KOPT-K1 (cell line): Measurements from ENCODE around the gene TRAPPC2.
"Not testable (repeated sequence)": the region's sequence is repeated elsewhere in the genome, so short reads cannot be mapped to it uniquely, and the experiment has no call there.

Experiments
- H3K27ac ChIP-seq: fragments of 200-600 bp; sonication (generic); 2 replicates; pipeline ENCODE4 v1.5.1; 2016; ENCODE audit warnings: antibody characterized with exemption, mild to moderate bottlenecking, low read depth, low read length; ENCODE audit not compliant: poor library complexity, severe bottlenecking
- H3K36me3 ChIP-seq: fragments of 200-600 bp; sonication (generic); 2 replicates; pipeline ENCODE4 v1.5.1; 2017; ENCODE audit warnings: antibody characterized with exemption, mild to moderate bottlenecking, low read length, moderate library complexity; ENCODE audit not compliant: insufficient read depth
- H3K9me3 ChIP-seq: fragments of 200-600 bp; sonication (generic); 2 replicates; pipeline ENCODE4 v1.5.1; 2017; ENCODE audit warnings: antibody characterized with exemption, low read length, mild to moderate bottlenecking; ENCODE audit not compliant: insufficient read depth, poor library complexity, severe bottlenecking

The TRAPPC2 gene

DNA sequence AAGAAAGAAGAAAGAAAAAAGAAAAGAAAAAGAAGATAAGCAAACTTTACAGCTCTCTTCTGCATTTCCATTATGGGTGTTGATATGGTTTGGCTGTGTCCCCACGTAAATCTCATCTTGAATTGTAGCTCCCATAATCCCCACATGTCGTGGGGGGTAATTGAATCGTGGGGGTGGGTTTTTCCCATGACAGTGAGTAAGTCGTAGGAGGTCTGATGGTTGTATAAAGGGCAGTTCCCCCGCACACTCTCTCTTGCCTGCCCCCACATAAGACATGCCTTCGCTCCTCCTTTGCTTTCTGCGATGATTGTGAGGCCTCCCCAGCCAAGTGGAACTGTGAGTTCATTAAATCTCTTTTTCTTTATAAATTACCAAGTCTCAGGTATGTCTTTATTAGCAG, 52.8 kb downstream of the TRAPPC2 start:
- no peaks in the 10 kb centered on the region for H3K9me3 ChIP-seq
- no peaks in the 10 kb centered on the region for H3K36me3 ChIP-seq
- no peak overlapping the region for H3K27ac ChIP-seq

DNA sequence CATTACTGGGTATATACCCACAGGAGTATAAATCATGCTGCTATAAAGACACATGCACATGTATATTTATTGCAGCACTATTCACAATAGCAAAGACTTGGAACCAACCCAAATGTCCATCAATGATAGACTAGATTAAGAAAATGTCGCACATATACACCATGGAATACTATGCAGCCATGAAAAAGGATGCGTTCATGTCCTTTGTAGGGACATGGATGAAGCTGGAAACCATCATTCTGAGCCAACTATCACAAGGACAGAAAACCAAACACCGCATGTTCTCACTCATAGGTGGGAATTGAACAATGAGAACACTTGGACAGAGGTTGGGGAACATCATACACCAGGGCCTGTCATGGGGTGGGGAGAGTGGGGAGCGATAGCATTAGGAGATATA, 54.7 kb downstream of the TRAPPC2 start:
- H3K27ac ChIP-seq, H3K9me3 ChIP-seq, H3K36me3 ChIP-seq: not testable (repeated sequence)

DNA sequence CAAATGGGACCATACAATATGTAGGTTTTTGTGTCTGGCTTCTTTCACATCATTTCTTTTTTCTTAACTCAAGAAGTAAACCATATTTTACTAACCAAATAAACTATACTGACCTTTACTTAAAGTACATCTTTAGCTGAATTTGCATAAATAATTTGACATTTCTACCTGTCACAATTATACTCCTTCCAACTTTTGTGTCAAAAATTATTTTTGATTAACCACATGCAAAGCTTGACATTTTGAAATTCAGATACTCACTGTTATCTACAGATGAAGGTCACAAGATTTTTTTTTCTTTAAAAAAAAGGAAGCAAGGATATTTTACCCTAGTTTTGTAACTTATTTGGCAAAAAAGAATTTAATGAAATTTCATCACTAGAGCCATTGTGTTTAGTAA, 57.5 kb downstream of the TRAPPC2 start:
- Histone ChIP-seq H3K36me3 (no peaks in the 10 kb centered on the region), H3K9me3 (no peaks in the 10 kb centered on the region), H3K27ac (no peak overlapping the region)

DNA sequence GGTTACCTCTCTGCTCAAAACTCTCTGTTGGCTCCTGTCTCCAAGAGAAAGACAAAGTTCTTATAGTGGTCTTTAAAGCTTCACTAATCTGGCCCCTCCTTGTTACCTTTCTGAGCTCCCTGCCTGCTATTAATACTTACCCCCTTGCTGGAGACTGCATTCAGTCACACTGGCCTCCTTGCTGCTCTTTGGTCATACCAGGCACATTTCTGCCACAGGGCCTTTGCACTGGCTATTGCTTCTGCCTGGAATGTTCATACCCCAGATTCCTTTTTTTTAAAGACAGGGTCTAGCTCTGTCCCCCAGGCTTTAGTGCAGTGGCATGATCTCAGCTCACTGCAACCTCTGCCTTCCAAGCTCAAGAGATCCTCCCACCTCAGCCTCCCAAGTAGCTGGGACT, 61.4 kb downstream of the TRAPPC2 start:
- H3K27ac ChIP-seq = no peak overlapping the region
- H3K9me3 ChIP-seq = no peaks in the 10 kb centered on the region

GRCh38 chrX:13670197-13670596, 64.2 kb downstream of the TRAPPC2 start:
- H3K27ac ChIP-seq = no peak overlapping the region
- no peaks in the 10 kb centered on the region for H3K9me3 ChIP-seq
- no peaks in the 10 kb centered on the region for H3K36me3 ChIP-seq

More for the DNA sequence above, 61.4 kb downstream of the TRAPPC2 start:
- H3K36me3 ChIP-seq = no peaks in the 10 kb centered on the region

GRCh38 chrX:13669755-13670154, 64.7 kb downstream of the TRAPPC2 start:
- not testable (repeated sequence) for H3K27ac ChIP-seq, H3K9me3 ChIP-seq, H3K36me3 ChIP-seq

DNA sequence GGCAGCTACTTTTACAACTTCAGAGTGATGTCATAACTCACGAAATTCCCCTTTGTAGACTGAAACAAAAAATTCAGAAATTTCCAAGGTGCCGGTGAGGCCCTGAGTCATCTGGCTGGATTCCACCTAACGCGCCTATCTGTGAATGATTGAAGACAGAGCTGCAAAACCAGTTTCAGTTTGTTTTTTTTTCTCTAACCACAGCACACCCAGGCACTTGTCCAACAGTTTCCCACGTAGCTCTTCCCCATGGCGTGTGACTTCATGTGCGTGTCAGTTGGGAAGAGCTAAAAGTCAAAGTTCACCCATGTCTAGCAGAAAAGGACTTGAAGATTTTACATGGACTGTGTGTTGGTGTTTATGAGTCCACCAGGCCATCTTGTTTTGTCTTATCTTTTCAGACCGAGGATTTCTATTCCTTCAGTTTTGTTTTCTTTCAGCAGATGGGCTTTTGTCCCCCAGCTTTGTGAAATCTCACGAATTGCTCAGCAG, 65.1 kb downstream of the TRAPPC2 start:
- H3K36me3 ChIP-seq = peaks cover 3% of the 10 kb centered on the region; the same call in 1 of the 2 replicates
- H3K9me3 ChIP-seq = no peaks in the 10 kb centered on the region
- H3K27ac ChIP-seq = no peak overlapping the region

GRCh38 chrX:13667919-13668318, 66.5 kb downstream of the TRAPPC2 start:
- H3K27ac ChIP-seq = no peak overlapping the region
- no peaks in the 10 kb centered on the region for H3K9me3 ChIP-seq
- H3K36me3 ChIP-seq = peaks cover 16% of the 10 kb centered on the region

DNA sequence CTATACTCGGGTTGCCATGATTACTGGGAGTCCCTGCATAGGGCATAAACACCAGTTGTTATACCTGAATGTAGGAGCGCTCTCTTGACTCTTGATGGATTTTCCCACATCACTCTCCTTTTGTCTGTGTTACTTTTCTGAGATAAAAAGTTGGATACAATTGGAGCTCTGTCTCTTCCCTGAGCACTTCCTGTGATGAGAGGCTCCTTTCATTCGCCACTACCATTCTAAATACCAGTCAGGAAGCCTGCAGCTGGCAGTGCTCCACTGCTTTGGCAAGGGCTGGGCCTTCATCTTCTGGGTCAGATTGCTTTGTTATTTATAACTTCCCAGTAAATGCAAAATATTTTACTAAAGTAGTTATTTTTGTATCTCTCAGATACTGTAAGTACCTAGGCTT, 67.6 kb downstream of the TRAPPC2 start:
- H3K27ac ChIP-seq = no peak overlapping the region
- peaks cover 23% of the 10 kb centered on the region for H3K36me3 ChIP-seq
- H3K9me3 ChIP-seq = no peaks in the 10 kb centered on the region

DNA sequence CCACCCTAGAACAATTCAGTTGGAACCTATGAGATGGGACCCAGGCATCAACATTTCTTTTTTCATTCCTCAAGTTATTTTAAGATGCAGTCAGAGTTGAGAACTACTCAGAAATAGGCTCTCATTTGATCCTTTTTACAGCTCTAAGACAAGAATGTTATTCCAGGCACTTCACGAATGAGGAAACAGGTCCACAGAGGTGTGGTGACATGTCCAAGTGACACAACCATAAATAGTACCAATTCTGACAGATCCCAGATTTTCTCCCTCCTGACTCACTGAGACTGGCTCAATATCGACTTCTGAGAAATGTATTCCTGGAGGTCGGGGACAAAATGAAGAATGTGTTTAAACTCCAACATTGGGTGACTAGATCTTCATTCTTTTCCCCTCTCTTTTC, 70.4 kb downstream of the TRAPPC2 start:
- Histone ChIP-seq H3K27ac (no peak overlapping the region), H3K36me3 (peaks cover 26% of the 10 kb centered on the region)

DNA sequence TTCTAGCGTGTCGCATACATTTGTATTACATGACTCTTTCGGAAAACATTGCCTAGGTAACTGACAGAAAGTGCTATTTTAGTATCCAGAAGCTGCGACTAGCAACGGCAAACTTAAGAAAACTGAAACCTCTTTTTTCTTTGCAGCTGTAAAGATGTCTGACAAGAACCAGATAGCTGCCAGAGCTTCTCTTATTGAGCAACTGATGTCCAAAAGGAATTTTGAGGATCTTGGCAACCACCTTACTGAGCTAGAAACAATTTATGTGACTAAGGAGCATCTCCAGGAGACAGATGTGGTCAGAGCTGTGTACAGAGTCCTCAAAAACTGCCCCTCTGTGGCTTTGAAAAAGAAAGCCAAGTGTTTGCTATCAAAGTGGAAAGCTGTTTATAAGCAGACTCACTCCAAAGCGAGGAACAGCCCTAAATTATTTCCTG, 72.0 kb downstream of the TRAPPC2 start:
- no peak overlapping the region for H3K27ac ChIP-seq
- H3K36me3 ChIP-seq = peaks cover 26% of the 10 kb centered on the region
- H3K9me3 ChIP-seq = no peaks in the 10 kb centered on the region

More for the DNA sequence above, 70.4 kb downstream of the TRAPPC2 start:
- H3K9me3 ChIP-seq = no peaks in the 10 kb centered on the region
